ENCODE data around the gene BMERB1.
A peak's percentile ranks its signal among the peaks of the same experiment; 100 is the strongest.

The BMERB1 gene

GRCh38 chr16:15495898-15496297 lies 61.5 kb downstream of the BMERB1 start:
- no peaks in the 10 kb centered on the region for H3K9me3 Mint-ChIP-seq
- ATAC-seq (replicated peaks; ENCODE audit: extremely low read depth, poor library complexity, severe bottlenecking) (no peak), DNase-seq (ENCODE audit: low spot score in 2 of 2) (no peak)
- H3K27me3 Mint-ChIP-seq: no peaks in the 10 kb centered on the region
- H3K4me1 Mint-ChIP-seq: no peaks in the 10 kb centered on the region
- H3K4me3 Mint-ChIP-seq: no peak overlapping the region
- H3K36me3 Mint-ChIP-seq (ENCODE audit: insufficient read depth): no peaks in the 10 kb centered on the region
- no peak overlapping the region for H3K27ac Mint-ChIP-seq (ENCODE audit: low read depth)

- no peaks in the 10 kb centered on the region for H3K27me3 Mint-ChIP-seq
- H3K36me3 Mint-ChIP-seq (ENCODE audit: insufficient read depth): no peaks in the 10 kb centered on the region
- no peak overlapping the region for H3K27ac Mint-ChIP-seq (ENCODE audit: low read depth)
- no peak for ATAC-seq (replicated peaks; ENCODE audit: extremely low read depth, poor library complexity, severe bottlenecking)
- no peaks in the 10 kb centered on the region for H3K4me1 Mint-ChIP-seq
- no peak overlapping the region for H3K4me3 Mint-ChIP-seq
- DNase-seq (ENCODE audit: low spot score in 2 of 2): no peak
- no peaks in the 10 kb centered on the region for H3K9me3 Mint-ChIP-seq
Measured at GRCh38 chr16:15498427-15499175, 64.2 kb downstream of the BMERB1 start.

- Mint-ChIP-seq H3K27me3 (no peaks in the 10 kb centered on the region), H3K4me3 (no peak overlapping the region), H3K4me1 (no peaks in the 10 kb centered on the region), H3K36me3 (ENCODE audit: insufficient read depth) (no peaks in the 10 kb centered on the region), H3K27ac (ENCODE audit: low read depth) (no peak overlapping the region), H3K9me3 (no peaks in the 10 kb centered on the region)
- DNase-seq (ENCODE audit: low spot score in 2 of 2) (no peak), ATAC-seq (replicated peaks; ENCODE audit: extremely low read depth, poor library complexity, severe bottlenecking) (no peak)
Measured at GRCh38 chr16:15502041-15502725, 67.8 kb downstream of the BMERB1 start.

- Mint-ChIP-seq H3K4me1 (peaks cover 11% of the 10 kb centered on the region), H3K27me3 (no peaks in the 10 kb centered on the region), H3K4me3 (no peak overlapping the region), H3K27ac (ENCODE audit: low read depth) (no peak overlapping the region), H3K36me3 (ENCODE audit: insufficient read depth) (no peaks in the 10 kb centered on the region), H3K9me3 (no peaks in the 10 kb centered on the region)
- ATAC-seq (replicated peaks; ENCODE audit: extremely low read depth, poor library complexity, severe bottlenecking) (no peak), DNase-seq (ENCODE audit: low spot score in 2 of 2) (no peak)
Measured at GRCh38 chr16:15506441-15506840, 72.1 kb downstream of the BMERB1 start.

- H3K27ac Mint-ChIP-seq (ENCODE audit: low read depth): no peak overlapping the region
- ATAC-seq (replicated peaks; ENCODE audit: extremely low read depth, poor library complexity, severe bottlenecking) (no peak), DNase-seq (ENCODE audit: low spot score in 2 of 2) (no peak)
- H3K4me3 Mint-ChIP-seq: no peak overlapping the region
- H3K9me3 Mint-ChIP-seq: no peaks in the 10 kb centered on the region
- no peaks in the 10 kb centered on the region for H3K27me3 Mint-ChIP-seq
- no peaks in the 10 kb centered on the region for H3K36me3 Mint-ChIP-seq (ENCODE audit: insufficient read depth)
- peaks cover 11% of the 10 kb centered on the region for H3K4me1 Mint-ChIP-seq
Measured at GRCh38 chr16:15507301-15507958, 73.0 kb downstream of the BMERB1 start.

GRCh38 chr16:15507959-15508627 lies 73.7 kb downstream of the BMERB1 start:
- DNase-seq (ENCODE audit: low spot score in 2 of 2) (no peak), ATAC-seq (replicated peaks; ENCODE audit: extremely low read depth, poor library complexity, severe bottlenecking) (no peak)
- Mint-ChIP-seq H3K9me3 (no peaks in the 10 kb centered on the region), H3K4me1 (peaks cover 11% of the 10 kb centered on the region), H3K4me3 (no peak overlapping the region), H3K27me3 (no peaks in the 10 kb centered on the region), H3K27ac (ENCODE audit: low read depth) (no peak overlapping the region), H3K36me3 (ENCODE audit: insufficient read depth) (no peaks in the 10 kb centered on the region)

- Mint-ChIP-seq H3K27ac (ENCODE audit: low read depth) (peak overlapping the region; percentile 11), H3K27me3 (no peaks in the 10 kb centered on the region), H3K36me3 (ENCODE audit: insufficient read depth) (no peaks in the 10 kb centered on the region), H3K4me3 (no peak overlapping the region), H3K4me1 (peaks cover 11% of the 10 kb centered on the region), H3K9me3 (no peaks in the 10 kb centered on the region)
- ATAC-seq (replicated peaks; ENCODE audit: extremely low read depth, poor library complexity, severe bottlenecking): peak; percentile 82
- no peak for DNase-seq (ENCODE audit: low spot score in 2 of 2)
Measured at GRCh38 chr16:15509051-15509592, 74.7 kb downstream of the BMERB1 start.

- Mint-ChIP-seq H3K27ac (ENCODE audit: low read depth) (peak overlapping the region; percentile 11), H3K4me3 (peak overlapping the region; percentile 31), H3K27me3 (no peaks in the 10 kb centered on the region), H3K36me3 (ENCODE audit: insufficient read depth) (no peaks in the 10 kb centered on the region), H3K4me1 (peaks cover 11% of the 10 kb centered on the region), H3K9me3 (no peaks in the 10 kb centered on the region)
- ATAC-seq (replicated peaks; ENCODE audit: extremely low read depth, poor library complexity, severe bottlenecking) (peak; percentile 58), DNase-seq (ENCODE audit: low spot score in 2 of 2) (peak in 1 of 2 donors; percentile 9)
Measured at GRCh38 chr16:15509593-15510535, 75.5 kb downstream of the BMERB1 start.

- DNase-seq (ENCODE audit: low spot score in 2 of 2) (no peak), ATAC-seq (replicated peaks; ENCODE audit: extremely low read depth, poor library complexity, severe bottlenecking) (no peak)
- Mint-ChIP-seq H3K27ac (ENCODE audit: low read depth) (no peak overlapping the region), H3K36me3 (ENCODE audit: insufficient read depth) (peaks cover 1% of the 10 kb centered on the region), H3K9me3 (no peaks in the 10 kb centered on the region), H3K4me3 (no peak overlapping the region), H3K4me1 (peaks cover 11% of the 10 kb centered on the region), H3K27me3 (no peaks in the 10 kb centered on the region)
Measured at GRCh38 chr16:15510992-15511391, 76.6 kb downstream of the BMERB1 start.

GRCh38 chr16:15511759-15512487 lies 77.5 kb downstream of the BMERB1 start:
- no peak overlapping the region for H3K4me3 Mint-ChIP-seq
- H3K9me3 Mint-ChIP-seq: no peaks in the 10 kb centered on the region
- no peak for ATAC-seq (replicated peaks; ENCODE audit: extremely low read depth, poor library complexity, severe bottlenecking)
- no peak for DNase-seq (ENCODE audit: low spot score in 2 of 2)
- H3K27me3 Mint-ChIP-seq: no peaks in the 10 kb centered on the region
- H3K27ac Mint-ChIP-seq (ENCODE audit: low read depth): no peak overlapping the region
- H3K36me3 Mint-ChIP-seq (ENCODE audit: insufficient read depth): peaks cover 1% of the 10 kb centered on the region
- peaks cover 11% of the 10 kb centered on the region for H3K4me1 Mint-ChIP-seq

GRCh38 chr16:15513156-15513555 lies 78.8 kb downstream of the BMERB1 start:
- ATAC-seq (replicated peaks; ENCODE audit: extremely low read depth, poor library complexity, severe bottlenecking): no peak
- Mint-ChIP-seq H3K36me3 (ENCODE audit: insufficient read depth) (peaks cover 2% of the 10 kb centered on the region), H3K4me1 (peaks cover 11% of the 10 kb centered on the region), H3K9me3 (no peaks in the 10 kb centered on the region), H3K27ac (ENCODE audit: low read depth) (no peak overlapping the region), H3K27me3 (no peaks in the 10 kb centered on the region), H3K4me3 (no peak overlapping the region)
- DNase-seq (ENCODE audit: low spot score in 2 of 2): no peak
